HG03159 (cell line): Measurements from ENCODE around the gene ROM1.
"Not testable (repeated sequence)": the region's sequence is repeated elsewhere in the genome, so short reads cannot be mapped to it uniquely, and the experiment has no call there.

ENCODE experiments used
- ATAC-seq: cut with Tn5 transposase; IDR thresholded peaks from one replicate; pipeline ENCODE4 v1.9.1; 2021; ENCODE audit warnings: mild to moderate bottlenecking, moderate library complexity; ENCODE audit not compliant: unreplicated experiment

ROM1 gene, protein sequence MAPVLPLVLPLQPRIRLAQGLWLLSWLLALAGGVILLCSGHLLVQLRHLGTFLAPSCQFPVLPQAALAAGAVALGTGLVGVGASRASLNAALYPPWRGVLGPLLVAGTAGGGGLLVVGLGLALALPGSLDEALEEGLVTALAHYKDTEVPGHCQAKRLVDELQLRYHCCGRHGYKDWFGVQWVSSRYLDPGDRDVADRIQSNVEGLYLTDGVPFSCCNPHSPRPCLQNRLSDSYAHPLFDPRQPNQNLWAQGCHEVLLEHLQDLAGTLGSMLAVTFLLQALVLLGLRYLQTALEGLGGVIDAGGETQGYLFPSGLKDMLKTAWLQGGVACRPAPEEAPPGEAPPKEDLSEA

DNA sequence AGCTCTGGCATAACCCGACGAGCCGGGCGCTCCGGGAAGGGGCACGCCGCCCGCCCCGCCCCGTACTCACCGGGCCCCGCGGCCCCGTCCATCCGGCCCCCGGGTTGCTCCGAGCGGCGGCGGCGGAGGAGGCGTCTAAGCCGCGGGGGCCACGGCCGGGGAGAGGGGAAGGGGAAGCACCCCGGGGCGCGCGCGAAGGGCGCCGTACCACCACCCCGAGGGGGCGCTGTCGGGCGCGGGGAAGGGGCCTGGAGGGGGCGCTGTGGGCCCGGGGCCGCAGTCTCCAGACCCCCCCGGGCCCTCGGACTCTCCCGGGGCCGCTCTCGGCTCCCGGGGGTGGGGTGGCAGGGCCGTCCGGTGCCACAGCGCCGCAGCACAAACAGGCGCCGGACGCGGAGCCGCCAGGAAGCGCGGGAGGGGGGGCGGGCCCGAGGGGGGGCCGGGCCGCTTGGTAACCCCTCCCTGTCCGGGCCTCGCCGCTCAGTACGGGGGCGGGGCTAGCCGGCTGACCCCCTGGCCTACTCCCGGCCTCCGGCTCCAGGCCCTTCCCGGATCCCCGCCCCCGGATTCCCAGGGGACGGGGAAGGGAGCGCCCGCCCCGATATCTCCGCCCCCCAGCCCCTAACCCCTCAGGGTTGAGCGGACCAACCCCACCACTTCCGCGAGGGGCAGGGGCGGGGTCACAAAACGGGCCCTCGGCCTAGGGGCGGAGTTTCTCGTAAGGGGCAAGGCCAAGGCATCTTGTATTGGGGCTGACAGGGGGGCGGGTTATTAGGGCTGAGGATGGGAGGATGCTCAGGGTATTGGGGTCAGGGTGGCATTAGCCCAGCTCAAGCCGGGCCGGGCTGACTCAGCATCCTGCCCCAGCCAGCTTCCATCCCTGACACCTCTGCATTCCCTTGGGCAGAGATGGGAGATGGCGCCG, at the start of gene ROM1, which contains the start of gene EML3:
TSS of gene ROM1 (plus strand) at position 892 of the 925 bp plus-strand sequence. CDS start at position 917, 25 bp downstream.
TSS of gene EML3 (minus strand) at position 410 of the 925 bp plus-strand sequence. CDS start at position 92, 318 bp downstream.
- peak; percentile 66 for ATAC-seq

DNA sequence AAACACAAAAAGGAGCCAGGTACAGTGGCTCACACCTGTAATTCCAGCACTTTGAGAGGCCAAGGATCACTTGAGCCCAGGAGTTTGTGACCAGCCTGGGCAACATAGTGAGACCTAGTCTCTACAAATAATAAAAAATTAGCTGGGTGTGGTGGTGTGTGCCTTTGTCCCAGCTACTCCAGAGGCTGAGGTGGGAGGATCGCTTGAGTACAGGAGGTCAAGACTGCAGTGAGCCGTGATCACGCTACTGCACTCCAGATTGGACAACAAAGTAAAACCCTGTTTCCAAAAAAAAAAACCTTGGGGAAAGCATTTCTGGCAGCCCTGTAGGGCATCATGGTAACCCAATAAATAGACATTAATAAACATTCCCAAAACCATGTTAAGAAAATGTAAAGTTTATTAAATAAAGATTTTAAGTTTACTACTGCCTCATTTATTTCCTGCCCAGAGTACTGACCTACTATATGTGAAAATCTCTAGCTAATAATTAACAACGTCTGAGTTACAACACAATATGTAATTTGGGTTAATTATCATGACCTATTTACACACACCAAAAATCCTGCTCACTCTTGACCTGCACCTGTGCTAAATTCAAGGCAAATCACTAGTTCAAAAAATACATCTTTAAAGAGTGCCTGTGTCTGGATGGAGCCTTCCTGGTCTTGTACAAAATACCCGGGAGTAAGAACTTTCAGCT, 47.8 kb upstream of the ROM1 start:
- ATAC-seq, result no peak

DNA sequence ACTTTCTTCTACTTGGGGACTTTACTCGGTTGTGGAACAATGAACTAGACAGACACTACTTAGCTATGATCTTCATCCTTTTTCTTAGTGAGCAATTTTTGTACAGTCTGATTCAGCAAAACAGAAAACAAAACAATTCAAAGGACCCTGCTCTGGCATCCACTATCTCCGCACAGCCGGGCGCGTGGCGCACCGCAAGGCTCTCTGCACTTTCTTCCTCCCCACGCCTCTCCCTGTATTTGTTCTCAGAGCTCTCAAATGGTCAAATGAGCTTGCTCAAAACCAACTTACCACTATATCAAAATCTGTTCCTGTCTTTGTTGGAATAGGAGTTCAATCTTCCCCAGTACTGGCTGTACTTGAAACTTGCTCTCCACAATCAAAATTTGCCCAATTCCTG, 46.8 kb upstream of the ROM1 start:
- ATAC-seq, result no peak

GRCh38 chr11:62567018-62567633, 45.9 kb upstream of the ROM1 start:
- ATAC-seq, result no peak

DNA sequence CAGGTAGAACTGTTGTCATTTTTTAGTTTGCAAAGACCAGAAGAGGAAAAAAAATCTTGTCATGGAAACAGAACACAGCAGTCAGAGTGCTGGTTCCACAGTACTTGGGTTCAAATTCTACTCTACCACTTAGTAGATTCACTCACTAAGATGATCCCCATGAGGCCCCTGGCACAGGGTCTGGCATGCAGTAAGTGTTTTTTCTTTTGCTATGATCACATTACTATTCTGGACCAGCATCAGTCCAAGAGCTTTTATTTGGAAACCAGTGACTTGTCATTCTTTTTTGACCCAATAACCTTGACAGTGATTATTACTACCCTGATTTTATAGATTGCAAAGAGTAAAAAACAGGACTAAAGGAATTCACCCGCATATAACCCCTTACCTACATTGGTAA, 43.4 kb upstream of the ROM1 start:
- ATAC-seq, result no peak

GRCh38 chr11:62570903-62571302, 42.2 kb upstream of the ROM1 start:
- ATAC-seq, result not testable (repeated sequence)

GRCh38 chr11:62571493-62571892, 41.6 kb upstream of the ROM1 start:
- ATAC-seq, result not testable (repeated sequence)

DNA sequence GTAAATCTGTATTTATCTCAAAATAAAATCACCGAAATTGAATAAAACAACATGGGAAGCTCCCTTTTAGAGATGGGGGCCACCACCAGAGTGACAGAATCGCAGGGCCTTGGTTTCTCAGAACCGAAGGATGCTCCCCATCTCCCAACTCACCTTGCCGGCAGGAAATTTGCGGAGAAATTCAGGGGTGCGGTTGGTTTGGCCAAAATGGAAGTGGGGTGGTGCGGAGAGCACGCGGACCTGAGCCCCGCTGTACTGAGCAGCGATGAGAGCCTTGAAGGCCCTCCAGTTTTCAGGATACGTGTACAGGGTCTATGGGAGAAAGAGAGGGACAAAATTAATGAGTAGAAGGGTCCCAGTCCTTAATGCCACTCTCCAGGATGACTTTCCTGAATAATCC, 40.6 kb upstream of the ROM1 start:
- no peak for ATAC-seq

- ATAC-seq, result no peak
Measured at GRCh38 chr11:62573006-62573591, 40.0 kb upstream of the ROM1 start.

- ATAC-seq, result peak; percentile 82
Measured at GRCh38 chr11:62573592-62574362, 39.3 kb upstream of the ROM1 start, which contains the start of gene EEF1G. Gene EEF1G (minus strand): TSS chr11:62573891. CDS start chr11:62573842, 49 bp downstream.

DNA sequence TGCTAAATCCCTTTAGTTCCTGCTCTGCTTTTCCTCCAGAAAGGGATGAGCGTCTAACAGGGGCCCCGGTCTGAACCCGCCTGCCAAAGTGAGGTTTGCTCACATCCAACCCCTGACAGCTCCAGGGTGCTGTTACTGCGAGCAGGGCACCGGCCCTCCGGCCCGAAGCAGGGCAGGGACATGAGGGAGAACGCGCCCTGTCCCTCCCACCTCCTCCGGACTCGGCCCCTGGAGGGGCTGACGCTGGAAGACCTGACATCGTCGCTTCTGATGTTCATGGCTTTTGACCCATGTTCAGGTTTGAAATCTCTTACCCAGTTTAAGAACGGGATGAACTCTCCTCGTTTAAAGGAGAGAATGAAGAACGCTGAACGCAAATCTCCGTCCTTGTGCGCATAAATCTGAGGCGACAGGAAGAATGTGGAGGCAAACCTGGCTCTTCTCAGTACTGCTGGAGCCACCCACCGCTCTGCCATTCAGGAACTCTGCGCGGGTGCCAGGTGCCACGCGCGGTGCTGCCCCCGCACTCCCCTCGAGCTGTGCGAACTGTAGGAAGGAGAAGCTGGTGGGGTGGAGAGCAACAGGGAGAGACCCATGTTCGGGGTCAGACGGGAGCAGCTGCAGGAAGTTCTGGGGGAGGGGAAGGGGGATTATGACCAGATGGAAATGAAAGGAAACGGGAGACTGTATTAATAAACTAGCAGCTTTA, 38.5 kb upstream of the ROM1 start:
- ATAC-seq, result peak; percentile 10

DNA sequence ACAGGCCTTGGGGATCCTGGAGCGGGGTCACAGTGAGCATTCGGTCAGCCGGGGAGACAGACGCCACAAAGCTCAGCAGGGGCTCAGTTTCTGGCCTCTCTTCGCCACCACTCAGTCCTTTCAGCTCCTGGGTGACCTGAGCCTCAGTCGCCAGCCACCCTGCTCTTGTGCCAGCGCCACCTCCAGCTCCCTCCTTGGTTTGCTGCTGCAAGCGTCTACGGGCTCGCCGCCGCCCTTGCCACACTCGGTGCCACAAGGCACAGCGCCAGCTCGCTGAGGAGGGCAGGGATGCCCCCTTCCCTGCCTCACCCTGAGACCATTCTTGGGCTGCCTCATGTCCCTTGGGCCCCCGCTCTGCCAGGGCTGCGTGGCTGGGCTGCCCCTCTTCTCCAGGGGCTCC, 37.9 kb upstream of the ROM1 start:
- ATAC-seq, result no peak

GRCh38 chr11:62575837-62576236, 37.2 kb upstream of the ROM1 start:
- no peak for ATAC-seq

DNA sequence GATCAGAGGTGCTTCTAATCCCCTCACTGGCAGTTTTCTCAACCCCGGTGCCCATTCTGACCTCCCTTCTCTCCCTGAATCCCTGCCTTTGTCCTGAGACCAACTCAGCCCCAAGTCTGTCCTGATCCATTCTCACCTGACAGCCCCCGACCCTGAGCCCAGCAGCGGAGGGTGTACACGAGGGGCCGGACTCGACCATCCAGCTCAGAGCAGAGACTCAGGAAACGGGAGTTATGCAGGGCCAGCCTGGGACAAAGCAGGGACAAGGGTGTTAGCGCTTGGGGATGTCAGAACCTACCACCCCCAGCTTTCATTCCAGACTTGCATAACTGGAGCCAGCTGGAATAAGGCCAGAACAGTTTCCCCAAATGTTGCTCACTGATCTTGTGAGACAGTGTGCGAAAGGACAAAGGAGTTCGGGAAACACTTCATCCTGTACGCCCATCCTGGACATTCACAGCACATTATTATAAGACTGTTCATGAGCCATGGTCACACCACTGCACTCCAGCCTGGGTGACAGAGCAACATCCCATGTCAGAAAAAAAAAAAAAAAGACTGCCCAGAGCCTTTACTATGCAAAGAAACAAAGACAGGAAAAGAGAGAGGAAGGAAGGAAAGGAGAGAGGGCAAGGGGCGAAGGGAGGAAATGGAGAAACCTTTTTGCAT, 35.9 kb upstream of the ROM1 start:
- ATAC-seq, result no peak

GRCh38 chr11:62578541-62578940, 34.5 kb upstream of the ROM1 start:
- no peak for ATAC-seq

- no peak for ATAC-seq
Measured at GRCh38 chr11:62579252-62579651, 33.8 kb upstream of the ROM1 start.

- no peak for ATAC-seq
Measured at GRCh38 chr11:62580959-62581715, 31.9 kb upstream of the ROM1 start.

- ATAC-seq, result not testable (repeated sequence)
Measured at GRCh38 chr11:62581735-62582134, 31.3 kb upstream of the ROM1 start.
